Stimulated activated CD4-positive, alpha-beta T cell treated with anti-CD3 and anti-CD28 coated beads, Interleukin-15, amount 100 ng/mL, for 48 hours (primary cell): Measurements from ENCODE around the gene KRT72.

Experiments
- DNase-seq, 2 donors: peaks; one replicate each; pipeline ENCODE4 v3.0.0-alpha.2; 2020; ENCODE audit warnings: low read depth in 2 of 2

KRT72 gene

GRCh38 chr12:52600941-52601481 lies at the start of gene KRT72:
TSS of gene KRT72 (minus strand) at chr12:52601463. CDS start at chr12:52601452, 11 bp downstream.
- DNase-seq = no peak

- no peak for DNase-seq
These were observed 49.3 kb upstream of the KRT72 start for GRCh38 chr12:52650520-52651081.

- DNase-seq = no peak
These were observed 47.8 kb upstream of the KRT72 start for GRCh38 chr12:52649066-52649465.

GRCh38 chr12:52648012-52648550 lies 46.8 kb upstream of the KRT72 start:
- no peak for DNase-seq

GRCh38 chr12:52647601-52648000 lies 46.3 kb upstream of the KRT72 start:
- no peak for DNase-seq

- no peak for DNase-seq
These were observed 45.4 kb upstream of the KRT72 start for GRCh38 chr12:52646613-52647012.

GRCh38 chr12:52645982-52646381 lies 44.7 kb upstream of the KRT72 start:
- no peak for DNase-seq

GRCh38 chr12:52645120-52645761 lies 44.0 kb upstream of the KRT72 start:
- no peak for DNase-seq

- DNase-seq = no peak
These were observed 42.8 kb upstream of the KRT72 start for GRCh38 chr12:52644078-52644415.

- no peak for DNase-seq
These were observed 42.2 kb upstream of the KRT72 start for GRCh38 chr12:52643233-52644077.

GRCh38 chr12:52641468-52641867 lies 40.2 kb upstream of the KRT72 start:
- DNase-seq = no peak

- DNase-seq = no peak
These were observed 36.0 kb upstream of the KRT72 start for GRCh38 chr12:52637299-52637698.

- no peak for DNase-seq
These were observed 35.5 kb upstream of the KRT72 start for GRCh38 chr12:52636592-52637258.

GRCh38 chr12:52636189-52636588 lies 34.9 kb upstream of the KRT72 start:
- no peak for DNase-seq

GRCh38 chr12:52634266-52635056 lies 33.2 kb upstream of the KRT72 start:
- no peak for DNase-seq

- DNase-seq = no peak
These were observed 32.1 kb upstream of the KRT72 start for GRCh38 chr12:52633383-52633782.

GRCh38 chr12:52632656-52633055 lies 31.4 kb upstream of the KRT72 start:
- DNase-seq = no peak

GRCh38 chr12:52631676-52632459 lies 30.6 kb upstream of the KRT72 start:
- DNase-seq = no peak

- no peak for DNase-seq
These were observed 30.0 kb upstream of the KRT72 start for GRCh38 chr12:52631264-52631663.

- no peak for DNase-seq
These were observed 29.4 kb upstream of the KRT72 start for GRCh38 chr12:52630599-52631200.
